OCI-LY3 (cell line): ENCODE data around the gene MIA3.

Experiments
- H2AFZ ChIP-seq: fragments of 200-600, 300-600 bp; shearing (Covaris generic); 2 replicates; pipeline ENCODE4 v1.6.0; 2014; ENCODE audit warnings: antibody characterized with exemption, low read depth, low read length
- H3K27ac ChIP-seq: fragments of 200-600, 300-600 bp; sonication (generic); 2 replicates; pipeline ENCODE4 v1.5.1; 2014; ENCODE audit warnings: mild to moderate bottlenecking, low read length, moderate library complexity, mixed read lengths
- H3K27me3 ChIP-seq: fragments of 200-600, 300-600 bp; sonication (generic); 2 replicates; pipeline ENCODE4 v1.6.1; 2014; ENCODE audit warnings: low read depth, low read length, mixed read lengths
- H3K36me3 ChIP-seq: fragments of 200-600, 300-600 bp; sonication (generic); replicated peaks from 2 replicates; pipeline ENCODE3; 2014; ENCODE audit warnings: low read depth, low read length, mixed read lengths
- H3K4me1 ChIP-seq: fragments of 300-600, 200-600 bp; sonication (generic); 2 replicates; pipeline ENCODE4 v1.6.1; 2014; ENCODE audit warnings: low read length, mixed read lengths
- H3K4me2 ChIP-seq: fragments of 200-600, 300-600 bp; sonication (generic); 2 replicates; pipeline ENCODE4 v1.6.1; 2014; ENCODE audit warnings: low read length, mixed read lengths
- H3K4me3 ChIP-seq: fragments of 300-600, 200-600 bp; sonication (generic); 2 replicates; pipeline ENCODE4 v1.5.1; 2014; ENCODE audit warnings: antibody characterized with exemption, mild to moderate bottlenecking, low read length, moderate library complexity
- H3K79me2 ChIP-seq: fragments of 300-600, 200-600 bp; shearing (Covaris generic); 2 replicates; pipeline ENCODE4 v1.6.1; 2014; ENCODE audit warnings: mild to moderate bottlenecking, low read length, mixed read lengths
- H3K9ac ChIP-seq: fragments of 300-600, 200-600 bp; shearing (Covaris generic); 2 replicates; pipeline ENCODE4 v1.6.0; 2014; ENCODE audit warnings: mild to moderate bottlenecking, low read length, moderate library complexity
- H3K9me3 ChIP-seq: fragments of 200-600, 300-600 bp; shearing (Covaris generic); 2 replicates; pipeline ENCODE4 v1.6.1; 2014; ENCODE audit warnings: low read length, mixed read lengths; ENCODE audit not compliant: insufficient read depth
- H4K20me1 ChIP-seq: fragments of 200-600, 300-600 bp; sonication (generic); 2 replicates; pipeline ENCODE4 v1.6.1; 2016; ENCODE audit warnings: low read length, mixed read lengths; ENCODE audit not compliant: insufficient read depth
- EZH2phosphoT487 ChIP-seq: fragments of 200-600 bp; shearing (Covaris generic); IDR thresholded peaks from 2 replicates; pipeline ENCODE4 v1.6.1; 2018; ENCODE audit warnings: antibody characterized with exemption, mixed run types, low read depth
- TF ChIP-seq, protein P1 (sequence below): fragments of 200-600, 300-600 bp; sonication (generic); IDR thresholded peaks from 2 replicates; pipeline ENCODE4 v1.5.1; 2014; ENCODE audit warnings: antibody characterized with exemption, low read length, low read depth

Gene MIA3, protein sequence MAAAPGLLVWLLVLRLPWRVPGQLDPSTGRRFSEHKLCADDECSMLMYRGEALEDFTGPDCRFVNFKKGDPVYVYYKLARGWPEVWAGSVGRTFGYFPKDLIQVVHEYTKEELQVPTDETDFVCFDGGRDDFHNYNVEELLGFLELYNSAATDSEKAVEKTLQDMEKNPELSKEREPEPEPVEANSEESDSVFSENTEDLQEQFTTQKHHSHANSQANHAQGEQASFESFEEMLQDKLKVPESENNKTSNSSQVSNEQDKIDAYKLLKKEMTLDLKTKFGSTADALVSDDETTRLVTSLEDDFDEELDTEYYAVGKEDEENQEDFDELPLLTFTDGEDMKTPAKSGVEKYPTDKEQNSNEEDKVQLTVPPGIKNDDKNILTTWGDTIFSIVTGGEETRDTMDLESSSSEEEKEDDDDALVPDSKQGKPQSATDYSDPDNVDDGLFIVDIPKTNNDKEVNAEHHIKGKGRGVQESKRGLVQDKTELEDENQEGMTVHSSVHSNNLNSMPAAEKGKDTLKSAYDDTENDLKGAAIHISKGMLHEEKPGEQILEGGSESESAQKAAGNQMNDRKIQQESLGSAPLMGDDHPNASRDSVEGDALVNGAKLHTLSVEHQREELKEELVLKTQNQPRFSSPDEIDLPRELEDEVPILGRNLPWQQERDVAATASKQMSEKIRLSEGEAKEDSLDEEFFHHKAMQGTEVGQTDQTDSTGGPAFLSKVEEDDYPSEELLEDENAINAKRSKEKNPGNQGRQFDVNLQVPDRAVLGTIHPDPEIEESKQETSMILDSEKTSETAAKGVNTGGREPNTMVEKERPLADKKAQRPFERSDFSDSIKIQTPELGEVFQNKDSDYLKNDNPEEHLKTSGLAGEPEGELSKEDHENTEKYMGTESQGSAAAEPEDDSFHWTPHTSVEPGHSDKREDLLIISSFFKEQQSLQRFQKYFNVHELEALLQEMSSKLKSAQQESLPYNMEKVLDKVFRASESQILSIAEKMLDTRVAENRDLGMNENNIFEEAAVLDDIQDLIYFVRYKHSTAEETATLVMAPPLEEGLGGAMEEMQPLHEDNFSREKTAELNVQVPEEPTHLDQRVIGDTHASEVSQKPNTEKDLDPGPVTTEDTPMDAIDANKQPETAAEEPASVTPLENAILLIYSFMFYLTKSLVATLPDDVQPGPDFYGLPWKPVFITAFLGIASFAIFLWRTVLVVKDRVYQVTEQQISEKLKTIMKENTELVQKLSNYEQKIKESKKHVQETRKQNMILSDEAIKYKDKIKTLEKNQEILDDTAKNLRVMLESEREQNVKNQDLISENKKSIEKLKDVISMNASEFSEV (N-terminal part only)

DNA sequence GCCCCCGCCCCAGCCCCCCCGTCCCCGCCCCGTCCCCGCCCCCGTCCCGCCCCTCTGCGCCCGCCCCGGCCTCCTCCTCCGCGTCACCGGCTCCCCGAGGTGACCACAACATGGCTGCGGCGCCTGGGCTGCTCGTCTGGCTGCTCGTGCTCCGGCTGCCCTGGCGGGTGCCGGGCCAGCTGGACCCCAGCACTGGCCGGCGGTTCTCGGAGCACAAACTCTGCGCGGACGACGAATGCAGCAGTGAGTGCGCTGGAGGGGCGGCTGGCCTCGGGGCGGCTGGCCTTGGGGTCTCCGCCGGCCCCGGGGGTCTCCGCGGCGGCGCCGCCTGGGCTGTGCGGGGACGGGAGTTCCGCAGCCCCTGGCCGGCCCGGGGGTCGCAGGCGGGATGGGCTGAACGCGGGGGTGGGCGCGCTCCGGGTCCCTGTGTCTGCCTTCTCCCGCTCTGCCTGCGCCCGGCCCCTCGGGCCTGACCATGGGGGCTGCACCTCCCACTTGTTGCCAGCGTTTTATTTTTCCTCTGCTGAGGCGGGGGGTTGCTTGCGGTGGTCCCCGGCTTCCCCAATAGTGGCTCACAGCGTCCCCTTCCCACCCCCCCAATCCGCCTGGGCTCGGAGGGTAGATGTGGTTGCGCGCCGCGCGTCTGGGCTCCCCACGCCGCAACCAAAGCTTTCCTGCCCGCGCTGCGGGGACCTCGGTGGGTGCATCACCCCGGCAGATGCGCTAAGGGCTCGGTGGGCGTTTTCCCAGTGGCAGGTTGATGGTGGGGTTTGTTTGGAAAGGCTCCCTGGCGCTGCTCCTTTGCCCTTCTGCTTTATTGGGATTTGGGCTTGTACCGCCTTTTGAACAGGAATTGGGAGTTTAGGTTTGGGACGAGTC lies at the start of gene MIA3:
Gene MIA3, plus strand, starts transcription at position 97 of the 879 bp plus-strand sequence. Its CDS starts 14 bp downstream, at position 111.
- H3K9me3 ChIP-seq: no peaks in the 10 kb centered on the region
- H3K4me3 ChIP-seq: peak within 1 kb of the TSS; percentile 94
- H3K9ac ChIP-seq: peak within 1 kb of the TSS; percentile 91
- peaks cover 5% of the 10 kb centered on the region; the same call in 1 of the 2 replicates for H4K20me1 ChIP-seq
- peak within 1 kb of the TSS; percentile 93 for H3K4me2 ChIP-seq
- peak within 1 kb of the TSS; percentile 88 for H2AFZ ChIP-seq
- H3K79me2 ChIP-seq: peaks cover 25% of the 10 kb centered on the region
- no peaks in the 10 kb centered on the region for H3K27me3 ChIP-seq
- TF ChIP-seq, protein P1, sequence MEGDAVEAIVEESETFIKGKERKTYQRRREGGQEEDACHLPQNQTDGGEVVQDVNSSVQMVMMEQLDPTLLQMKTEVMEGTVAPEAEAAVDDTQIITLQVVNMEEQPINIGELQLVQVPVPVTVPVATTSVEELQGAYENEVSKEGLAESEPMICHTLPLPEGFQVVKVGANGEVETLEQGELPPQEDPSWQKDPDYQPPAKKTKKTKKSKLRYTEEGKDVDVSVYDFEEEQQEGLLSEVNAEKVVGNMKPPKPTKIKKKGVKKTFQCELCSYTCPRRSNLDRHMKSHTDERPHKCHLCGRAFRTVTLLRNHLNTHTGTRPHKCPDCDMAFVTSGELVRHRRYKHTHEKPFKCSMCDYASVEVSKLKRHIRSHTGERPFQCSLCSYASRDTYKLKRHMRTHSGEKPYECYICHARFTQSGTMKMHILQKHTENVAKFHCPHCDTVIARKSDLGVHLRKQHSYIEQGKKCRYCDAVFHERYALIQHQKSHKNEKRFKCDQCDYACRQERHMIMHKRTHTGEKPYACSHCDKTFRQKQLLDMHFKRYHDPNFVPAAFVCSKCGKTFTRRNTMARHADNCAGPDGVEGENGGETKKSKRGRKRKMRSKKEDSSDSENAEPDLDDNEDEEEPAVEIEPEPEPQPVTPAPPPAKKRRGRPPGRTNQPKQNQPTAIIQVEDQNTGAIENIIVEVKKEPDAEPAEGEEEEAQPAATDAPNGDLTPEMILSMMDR: no peak
- TF ChIP-seq EZH2phosphoT487: no peak
- peak within 1 kb of the TSS; percentile 45 for H3K27ac ChIP-seq
- peaks cover 15% of the 10 kb centered on the region for H3K36me3 ChIP-seq
- H3K4me1 ChIP-seq: peaks cover 32% of the 10 kb centered on the region

DNA sequence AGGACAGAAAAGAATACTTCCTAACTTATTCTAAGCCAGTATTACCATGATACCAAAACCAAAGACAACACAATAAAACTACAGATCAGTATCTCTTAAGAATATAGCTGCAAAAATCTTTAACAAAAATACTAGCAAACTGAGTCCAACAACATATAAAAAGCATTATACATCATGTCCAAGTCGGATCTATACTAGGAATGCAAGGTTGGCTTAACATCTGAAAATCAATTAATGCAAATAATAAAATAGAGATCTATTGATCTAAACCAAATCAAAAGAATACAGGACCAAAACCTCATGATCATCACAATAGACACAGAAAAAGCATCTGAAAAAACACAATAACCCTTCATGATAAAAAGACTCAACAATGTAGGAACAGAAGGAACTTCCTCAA lies 47.1 kb upstream of the MIA3 start:
- H3K27me3 ChIP-seq: no peaks in the 10 kb centered on the region
- H3K4me3 ChIP-seq: no peak overlapping the region
- H3K4me1 ChIP-seq: no peaks in the 10 kb centered on the region
- H2AFZ ChIP-seq: no peak overlapping the region
- 0 out of 2 replicates have a peak, but pooled peaks cover 3% of the 10 kb centered on the region for H3K9me3 ChIP-seq
- H4K20me1 ChIP-seq: no peaks in the 10 kb centered on the region
- H3K4me2 ChIP-seq: no peak overlapping the region
- no peak overlapping the region for H3K27ac ChIP-seq
- H3K9ac ChIP-seq: no peak overlapping the region
- peaks cover 46% of the 10 kb centered on the region for H3K36me3 ChIP-seq
- no peaks in the 10 kb centered on the region for H3K79me2 ChIP-seq
- TF ChIP-seq, protein P1: no peak
- no peak for TF ChIP-seq EZH2phosphoT487

DNA sequence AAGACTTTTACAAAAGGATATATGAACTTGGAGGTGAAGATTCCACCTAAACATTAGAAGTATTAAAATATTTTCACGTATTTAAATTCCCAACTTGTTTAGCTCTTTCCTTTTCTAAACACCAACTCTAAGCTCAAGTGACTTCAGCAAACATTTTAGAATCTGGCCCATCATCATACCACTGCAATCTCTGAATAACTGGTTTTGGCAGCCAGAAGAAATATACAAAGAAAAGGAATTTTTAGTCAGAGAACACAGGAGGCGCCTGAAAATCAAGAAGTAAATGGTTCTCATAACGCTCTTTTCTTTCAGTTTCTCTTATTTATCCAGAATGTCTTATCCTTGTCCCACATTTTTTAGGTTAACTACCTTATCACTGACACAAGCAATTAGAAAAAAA lies 38.6 kb upstream of the MIA3 start:
- no peak for TF ChIP-seq EZH2phosphoT487
- TF ChIP-seq, protein P1: no peak
- no peak overlapping the region for H3K27ac ChIP-seq
- peaks cover 18% of the 10 kb centered on the region for H3K4me1 ChIP-seq
- H3K4me2 ChIP-seq: no peak overlapping the region
- H3K9me3 ChIP-seq: no peaks in the 10 kb centered on the region
- no peak overlapping the region for H2AFZ ChIP-seq
- H4K20me1 ChIP-seq: no peaks in the 10 kb centered on the region
- H3K4me3 ChIP-seq: no peak overlapping the region
- H3K27me3 ChIP-seq: no peaks in the 10 kb centered on the region
- H3K36me3 ChIP-seq: peaks cover 48% of the 10 kb centered on the region
- H3K79me2 ChIP-seq: peaks cover 9% of the 10 kb centered on the region
- no peak overlapping the region for H3K9ac ChIP-seq
